Measurements from ENCODE around the gene APEH.

DNA sequence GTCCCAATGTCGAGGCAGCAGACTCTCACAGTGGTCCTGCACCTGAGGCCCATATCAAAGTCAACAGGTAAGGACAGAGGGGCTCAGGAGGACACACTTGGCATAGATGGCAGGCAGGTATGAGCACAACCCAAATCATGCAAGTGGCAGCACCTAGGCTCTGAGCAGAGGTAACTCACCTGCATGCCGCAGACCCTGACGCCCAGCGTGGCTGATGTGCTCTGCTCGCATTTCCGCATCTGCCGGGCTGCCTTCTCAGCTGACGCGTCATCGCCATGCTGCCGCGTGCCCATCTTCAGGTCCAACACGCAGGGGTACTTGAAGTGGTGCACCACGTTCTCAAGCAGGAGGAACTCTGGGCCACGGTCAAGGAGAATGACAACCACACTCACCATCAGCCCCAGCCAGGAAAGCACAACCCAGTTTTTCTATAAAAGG, 53.8 kb downstream of the APEH start:
- TF ChIP-seq, protein P1, sequence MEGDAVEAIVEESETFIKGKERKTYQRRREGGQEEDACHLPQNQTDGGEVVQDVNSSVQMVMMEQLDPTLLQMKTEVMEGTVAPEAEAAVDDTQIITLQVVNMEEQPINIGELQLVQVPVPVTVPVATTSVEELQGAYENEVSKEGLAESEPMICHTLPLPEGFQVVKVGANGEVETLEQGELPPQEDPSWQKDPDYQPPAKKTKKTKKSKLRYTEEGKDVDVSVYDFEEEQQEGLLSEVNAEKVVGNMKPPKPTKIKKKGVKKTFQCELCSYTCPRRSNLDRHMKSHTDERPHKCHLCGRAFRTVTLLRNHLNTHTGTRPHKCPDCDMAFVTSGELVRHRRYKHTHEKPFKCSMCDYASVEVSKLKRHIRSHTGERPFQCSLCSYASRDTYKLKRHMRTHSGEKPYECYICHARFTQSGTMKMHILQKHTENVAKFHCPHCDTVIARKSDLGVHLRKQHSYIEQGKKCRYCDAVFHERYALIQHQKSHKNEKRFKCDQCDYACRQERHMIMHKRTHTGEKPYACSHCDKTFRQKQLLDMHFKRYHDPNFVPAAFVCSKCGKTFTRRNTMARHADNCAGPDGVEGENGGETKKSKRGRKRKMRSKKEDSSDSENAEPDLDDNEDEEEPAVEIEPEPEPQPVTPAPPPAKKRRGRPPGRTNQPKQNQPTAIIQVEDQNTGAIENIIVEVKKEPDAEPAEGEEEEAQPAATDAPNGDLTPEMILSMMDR (IDR thresholded peaks at IDR 0.05), result no peak
- no peak for TF ChIP-seq POLR2A (IDR thresholded peaks at IDR 0.05)

Measured in esophagus squamous epithelium (tissue), 4 donors.